HUES6 (cell line): Measurements from ENCODE around the gene SHMT1.
"Not testable (repeated sequence)": the region's sequence is repeated elsewhere in the genome, so short reads cannot be mapped to it uniquely, and the experiment has no call there.

Source experiments
- H3K27ac ChIP-seq: 2 replicates; pipeline ENCODE4 v1.7.0; 2013; ENCODE audit warnings: low read depth, mild to moderate bottlenecking, low read length, inconsistent platforms
- H3K27me3 ChIP-seq: 2 replicates; pipeline ENCODE4 v1.6.1; 2013; ENCODE audit warnings: low read length; ENCODE audit not compliant: control insufficient read depth, insufficient read depth
- H3K36me3 ChIP-seq: 2 replicates; pipeline ENCODE4 v1.6.1; 2013; ENCODE audit warnings: low read length; ENCODE audit not compliant: control insufficient read depth, insufficient read depth
- H3K4me1 ChIP-seq: 2 replicates; pipeline ENCODE4 v1.6.1; 2013; ENCODE audit warnings: low read length; ENCODE audit not compliant: control insufficient read depth, insufficient read depth
- H3K4me3 ChIP-seq: 2 replicates; pipeline ENCODE4 v1.5.1; 2013; ENCODE audit warnings: low read depth, low read length
- H3K9ac ChIP-seq: one replicate; pipeline ENCODE4 v1.6.1; 2013; ENCODE audit warnings: mild to moderate bottlenecking, low read length
- H3K9me3 ChIP-seq: 2 replicates; pipeline ENCODE4 v1.6.1; 2013; ENCODE audit warnings: low read depth, low read length; ENCODE audit not compliant: control insufficient read depth, insufficient read depth

SHMT1 gene

GRCh38 chr17:18353541-18353940, 9.8 kb downstream of the SHMT1 start:
- no peaks in the 10 kb centered on the region for H3K4me1 ChIP-seq
- H3K9me3 ChIP-seq, result no peaks in the 10 kb centered on the region
- H3K36me3 ChIP-seq, result peaks cover 60% of the 10 kb centered on the region
- no peaks in the 10 kb centered on the region for H3K27me3 ChIP-seq
- no peak overlapping the region for H3K9ac ChIP-seq
- H3K4me3 ChIP-seq, result no peak overlapping the region
- no peak overlapping the region for H3K27ac ChIP-seq

- Histone ChIP-seq H3K9ac (no peak overlapping the region), H3K4me1 (no peaks in the 10 kb centered on the region), H3K36me3 (peaks cover 95% of the 10 kb centered on the region), H3K4me3 (no peak overlapping the region), H3K9me3 (peaks cover 4% of the 10 kb centered on the region; the same call in 1 of the 2 replicates), H3K27ac (no peak overlapping the region), H3K27me3 (no peaks in the 10 kb centered on the region)
These were observed 19.3 kb downstream of the SHMT1 start for GRCh38 chr17:18344021-18344420.

GRCh38 chr17:18339933-18340332, 23.4 kb downstream of the SHMT1 start:
- H3K27ac ChIP-seq, result no peak overlapping the region
- H3K4me3 ChIP-seq, result no peak overlapping the region
- H3K4me1 ChIP-seq, result no peaks in the 10 kb centered on the region
- H3K9ac ChIP-seq, result no peak overlapping the region
- H3K27me3 ChIP-seq, result no peaks in the 10 kb centered on the region
- peaks cover 80% of the 10 kb centered on the region for H3K36me3 ChIP-seq
- H3K9me3 ChIP-seq, result peaks cover 4% of the 10 kb centered on the region; the same call in 1 of the 2 replicates

- not testable (repeated sequence) for H3K9me3 ChIP-seq, H3K27me3 ChIP-seq, H3K27ac ChIP-seq, H3K4me1 ChIP-seq, H3K9ac ChIP-seq, H3K4me3 ChIP-seq
- H3K36me3 ChIP-seq, result peaks cover 75% of the 10 kb centered on the region
These were observed 25.2 kb downstream of the SHMT1 start for GRCh38 chr17:18338158-18338557.

GRCh38 chr17:18332909-18333489, 30.4 kb downstream of the SHMT1 start:
- Histone ChIP-seq H3K27me3 (no peaks in the 10 kb centered on the region), H3K9ac (no peak overlapping the region), H3K36me3 (peaks cover 84% of the 10 kb centered on the region), H3K9me3 (no peaks in the 10 kb centered on the region), H3K4me1 (no peaks in the 10 kb centered on the region), H3K4me3 (no peak overlapping the region), H3K27ac (no peak overlapping the region)

- Histone ChIP-seq H3K36me3 (peaks cover 87% of the 10 kb centered on the region), H3K27ac (no peak overlapping the region), H3K4me1 (no peaks in the 10 kb centered on the region)
These were observed 31.5 kb downstream of the SHMT1 start for GRCh38 chr17:18331879-18332278.

GRCh38 chr17:18328643-18329204, 34.6 kb downstream of the SHMT1 start:
- no peak overlapping the region for H3K4me3 ChIP-seq
- no peak overlapping the region for H3K9ac ChIP-seq
- H3K4me1 ChIP-seq, result no peaks in the 10 kb centered on the region
- peaks cover 86% of the 10 kb centered on the region for H3K36me3 ChIP-seq
- no peaks in the 10 kb centered on the region for H3K27me3 ChIP-seq
- no peaks in the 10 kb centered on the region for H3K9me3 ChIP-seq
- H3K27ac ChIP-seq, result no peak overlapping the region

More at GRCh38 chr17:18331879-18332278, 31.5 kb downstream of the SHMT1 start:
- no peaks in the 10 kb centered on the region for H3K27me3 ChIP-seq
- H3K9ac ChIP-seq, result no peak overlapping the region
- H3K9me3 ChIP-seq, result no peaks in the 10 kb centered on the region
- no peak overlapping the region for H3K4me3 ChIP-seq

GRCh38 chr17:18327556-18327955, 35.8 kb downstream of the SHMT1 start:
- Histone ChIP-seq H3K9ac (no peak overlapping the region), H3K27ac (no peak overlapping the region), H3K4me1 (no peaks in the 10 kb centered on the region), H3K27me3 (no peaks in the 10 kb centered on the region), H3K4me3 (no peak overlapping the region), H3K9me3 (no peaks in the 10 kb centered on the region), H3K36me3 (peaks cover 90% of the 10 kb centered on the region)

- Histone ChIP-seq H3K9ac (no peak overlapping the region), H3K27me3 (no peaks in the 10 kb centered on the region), H3K36me3 (peaks cover 89% of the 10 kb centered on the region), H3K9me3 (no peaks in the 10 kb centered on the region), H3K4me1 (no peaks in the 10 kb centered on the region), H3K4me3 (no peak overlapping the region), H3K27ac (no peak overlapping the region)
These were observed 36.3 kb downstream of the SHMT1 start for GRCh38 chr17:18327093-18327492.

- H3K27ac ChIP-seq, result no peak overlapping the region
- no peak overlapping the region for H3K4me3 ChIP-seq
- H3K27me3 ChIP-seq, result no peaks in the 10 kb centered on the region
- no peaks in the 10 kb centered on the region for H3K9me3 ChIP-seq
- no peak overlapping the region for H3K9ac ChIP-seq
- H3K36me3 ChIP-seq, result peaks cover 84% of the 10 kb centered on the region
- H3K4me1 ChIP-seq, result no peaks in the 10 kb centered on the region
These were observed 36.8 kb downstream of the SHMT1 start for GRCh38 chr17:18326572-18326971.

- H3K27me3 ChIP-seq, result no peaks in the 10 kb centered on the region
- peaks cover 79% of the 10 kb centered on the region for H3K36me3 ChIP-seq
- no peak overlapping the region for H3K9ac ChIP-seq
- no peaks in the 10 kb centered on the region for H3K9me3 ChIP-seq
- no peak overlapping the region for H3K27ac ChIP-seq
- H3K4me1 ChIP-seq, result no peaks in the 10 kb centered on the region
- H3K4me3 ChIP-seq, result no peak overlapping the region
These were observed 37.3 kb downstream of the SHMT1 start for GRCh38 chr17:18326039-18326438.
